ENCODE measurements around the gene FAM13B.

DNA sequence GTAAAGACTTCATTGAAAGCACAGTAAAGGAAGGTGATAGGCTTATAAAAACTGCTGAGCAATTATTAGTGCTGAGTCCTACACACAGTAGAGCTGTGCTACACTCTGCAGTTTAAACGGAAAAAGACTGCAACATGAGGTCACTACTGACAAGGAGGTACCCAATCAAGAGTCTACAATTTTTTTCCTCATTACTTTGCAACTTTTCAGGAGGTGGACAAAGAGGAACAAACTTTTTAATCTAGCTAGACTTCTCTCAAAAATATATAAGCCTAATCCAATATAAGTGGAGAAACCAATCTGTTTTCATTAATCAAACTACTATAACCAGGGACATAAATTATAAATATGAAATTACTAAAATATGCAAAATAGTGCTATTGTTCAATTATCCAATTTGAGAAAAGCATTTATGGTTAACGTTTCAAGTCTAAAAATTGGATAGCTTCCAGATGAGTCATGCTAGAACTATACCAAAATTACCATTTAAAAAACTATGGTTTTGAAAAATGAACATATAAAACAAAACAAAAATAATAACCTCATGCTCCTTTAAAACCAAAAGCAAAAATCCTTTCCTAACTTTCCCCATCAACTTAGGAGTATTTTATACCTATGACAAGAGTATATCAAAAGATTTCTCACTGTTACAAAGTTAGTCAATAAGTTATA lies 37.7 kb downstream of the FAM13B start:
- no peak for TF ChIP-seq EZH2phosphoT487 (IDR thresholded peaks at IDR 0.05; ENCODE audit: borderline replicate concordance, low read length)
- TF ChIP-seq, protein P1, sequence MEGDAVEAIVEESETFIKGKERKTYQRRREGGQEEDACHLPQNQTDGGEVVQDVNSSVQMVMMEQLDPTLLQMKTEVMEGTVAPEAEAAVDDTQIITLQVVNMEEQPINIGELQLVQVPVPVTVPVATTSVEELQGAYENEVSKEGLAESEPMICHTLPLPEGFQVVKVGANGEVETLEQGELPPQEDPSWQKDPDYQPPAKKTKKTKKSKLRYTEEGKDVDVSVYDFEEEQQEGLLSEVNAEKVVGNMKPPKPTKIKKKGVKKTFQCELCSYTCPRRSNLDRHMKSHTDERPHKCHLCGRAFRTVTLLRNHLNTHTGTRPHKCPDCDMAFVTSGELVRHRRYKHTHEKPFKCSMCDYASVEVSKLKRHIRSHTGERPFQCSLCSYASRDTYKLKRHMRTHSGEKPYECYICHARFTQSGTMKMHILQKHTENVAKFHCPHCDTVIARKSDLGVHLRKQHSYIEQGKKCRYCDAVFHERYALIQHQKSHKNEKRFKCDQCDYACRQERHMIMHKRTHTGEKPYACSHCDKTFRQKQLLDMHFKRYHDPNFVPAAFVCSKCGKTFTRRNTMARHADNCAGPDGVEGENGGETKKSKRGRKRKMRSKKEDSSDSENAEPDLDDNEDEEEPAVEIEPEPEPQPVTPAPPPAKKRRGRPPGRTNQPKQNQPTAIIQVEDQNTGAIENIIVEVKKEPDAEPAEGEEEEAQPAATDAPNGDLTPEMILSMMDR (IDR thresholded peaks at IDR 0.05; ENCODE audit: low read depth, low read length, poor library complexity, severe bottlenecking) = no peak

All from DOHH2 (cell line).